K562 (cell line): ENCODE measurements around the gene HOXB5. TPM values are rescaled to one million over a fixed set of nuclear protein-coding genes. Genes with fewer than 3 reads are reported as not detected.

Experiments
- ARID1B ChIP-seq: fragments of 450-650 bp; IDR thresholded peaks from 2 replicates; pipeline ENCODE4 v1.6.1; 2016; ENCODE audit warnings: antibody characterized with exemption, mild to moderate bottlenecking, inconsistent platforms
- CBFA2T2 ChIP-seq: fragments of 450-650 bp; conservative IDR thresholded peaks from 2 replicates; pipeline ENCODE4 v1.6.1; 2017; ENCODE audit warnings: mild to moderate bottlenecking
- CBX8 ChIP-seq: fragments of 200-600 bp; sonication (generic); IDR thresholded peaks from 2 replicates; pipeline ENCODE4 v1.6.1; 2012; ENCODE audit warnings: borderline replicate concordance, mixed run types, low read depth, mild to moderate bottlenecking, moderate library complexity, mixed read lengths, low read length, control low read depth, inconsistent platforms; ENCODE audit not compliant: poor library complexity, severe bottlenecking; ENCODE audit errors: extremely low read depth
- E2F5 ChIP-seq: sonication (generic); formaldehyde crosslinking; IDR thresholded peaks from 2 replicates; pipeline ENCODE4 v1.8.0; 2022; ENCODE audit warnings: mild to moderate bottlenecking, missing genetic modification reagents
- ELF2 ChIP-seq: fragments of 250-450 bp; sonication (Bioruptor Pico); IDR thresholded peaks from 2 replicates; pipeline ENCODE4 v1.5.0; 2021; ENCODE audit warnings: mild to moderate bottlenecking
- ETV1 ChIP-seq: fragments of 450-650 bp; conservative IDR thresholded peaks from 2 replicates; pipeline ENCODE4 v1.6.1; 2016; ENCODE audit warnings: missing genetic modification characterization, control low read depth, low read depth, missing compliant biosample characterization
- GATA2 ChIP-seq: sonication (generic); formaldehyde crosslinking; IDR thresholded peaks from 2 replicates; pipeline ENCODE4 v1.4.0; 2020; ENCODE audit warnings: mild to moderate bottlenecking, missing genetic modification reagents
- GATAD2B ChIP-seq: fragments of 450-650 bp; IDR thresholded peaks from 2 replicates; pipeline ENCODE4 v1.6.1; 2017; ENCODE audit warnings: mild to moderate bottlenecking, borderline replicate concordance
- HNRNPH1 ChIP-seq: fragments of 200-400 bp; formaldehyde crosslinking; optimal IDR thresholded peaks from 2 replicates; pipeline ENCODE3; 2017; ENCODE audit warnings: low read depth, mild to moderate bottlenecking, low read length, moderate library complexity
- ILF3 ChIP-seq: fragments of 450-650 bp; IDR thresholded peaks from 2 replicates; pipeline ENCODE4 v1.6.1; 2018; ENCODE audit warnings: antibody characterized with exemption, mild to moderate bottlenecking, moderate library complexity, borderline replicate concordance
- PBX2 ChIP-seq, 2 experiments: IDR thresholded peaks in 1 of 2; conservative IDR thresholded peaks in 1 of 2; 2 replicates each; pipeline ENCODE4 v1.6.1; 2016; ENCODE audit warnings: low read depth in 2 of 2, mild to moderate bottlenecking in 1 of 2, missing compliant biosample characterization in 1 of 2, missing genetic modification characterization in 1 of 2, moderate library complexity in 1 of 2
- PHB2 ChIP-seq: fragments of 450-650 bp; IDR thresholded peaks from 2 replicates; pipeline ENCODE4 v1.6.1; 2017; ENCODE audit warnings: low read depth
- SIN3B ChIP-seq: fragments of 450-650 bp; IDR thresholded peaks from 2 replicates; pipeline ENCODE4 v1.6.1; 2017; ENCODE audit warnings: low read depth, mild to moderate bottlenecking, moderate library complexity
- SMARCB1 ChIP-seq: IDR thresholded peaks from 2 replicates; pipeline ENCODE4 v1.6.1; 2011; ENCODE audit warnings: improper control_type of control experiment, low read depth; ENCODE audit not compliant: insufficient read length
- SUPT5H ChIP-seq: fragments of 450-650 bp; IDR thresholded peaks from 2 replicates; pipeline ENCODE4 v1.6.1; 2016
- TAF15 ChIP-seq: fragments of 200-400 bp; formaldehyde crosslinking; IDR thresholded peaks from 2 replicates; pipeline ENCODE4 v1.6.1; 2017; ENCODE audit warnings: mild to moderate bottlenecking, low read depth, low read length, moderate library complexity
- TRIM24 ChIP-seq, 2 experiments: fragments of 450-650 bp; IDR thresholded peaks; 2 replicates each; pipeline ENCODE4 v1.6.1; 2016
- TRIM28 ChIP-seq: fragments of 450-650 bp; IDR thresholded peaks from 2 replicates; pipeline ENCODE4 v1.6.1; 2017
- ZNF217 ChIP-seq: sonication (generic); formaldehyde crosslinking; IDR thresholded peaks from 2 replicates; pipeline ENCODE4 v1.8.0; 2022; ENCODE audit warnings: mild to moderate bottlenecking, missing genetic modification reagents
- ZNF431 ChIP-seq: sonication (generic); formaldehyde crosslinking; IDR thresholded peaks from 2 replicates; pipeline ENCODE4 v1.8.0; 2022; ENCODE audit warnings: mild to moderate bottlenecking, missing genetic modification reagents
- polyA plus RNA-seq, 8 experiments: library from polyadenylated mRNA; depleted of rRNA in 4 of 8; stranded (reverse) in 5 of 8; unstranded in 3 of 8; fragments of >200 nt; fragmentation: Nextera tagmentation in 2 of 8; fragmentation: Illumina TruSeq in 1 of 8; extraction: Ambion mirVana in 2 of 8; extraction: Trizol in 1 of 8; gene quantifications; 2 replicates each; pipeline versions ENCODE4 v1.2.1 to v1.2.3, GENCODE V29; 2011 to 2014; ENCODE audit warnings: inconsistent platforms in 1 of 8, missing spikeins in 1 of 8
- total RNA-seq, 7 experiments: library from RNA; depleted of rRNA in 6 of 7; stranded (reverse); fragments of >200 nt in 6 of 7; fragmentation: Illumina TruSeq in 2 of 7; extraction: Trizol in 2 of 7; gene quantifications; 2 replicates each; pipeline versions ENCODE4 v1.2.1 to v1.2.3, GENCODE V29; 2011 to 2021; ENCODE audit warnings: low replicate concordance in 1 of 7
- TF ChIP-seq, protein P1 (sequence below): fragments of 250-450 bp; sonication (Bioruptor Pico); IDR thresholded peaks from 2 replicates; pipeline ENCODE4 v1.6.1; 2021; ENCODE audit warnings: mild to moderate bottlenecking
- TF ChIP-seq, protein P2 (sequence below): sonication (generic); formaldehyde crosslinking; IDR thresholded peaks from 2 replicates; pipeline ENCODE4 v1.9.0; 2022; ENCODE audit warnings: mild to moderate bottlenecking, missing genetic modification reagents
- TF ChIP-seq, protein P3 (sequence below): fragments of 450-650 bp; formaldehyde crosslinking; IDR thresholded peaks from 2 replicates; pipeline ENCODE4 v1.4.0; 2020; ENCODE audit warnings: mild to moderate bottlenecking, mixed read lengths

Gene HOXB5
- total and polyA plus RNA-seq, 9 of the 15 experiments (the other 6 are each of a cell fraction or from before 2014, with no cell fraction given) = 0.24 to 2.7 (median 0.65) TPM

DNA sequence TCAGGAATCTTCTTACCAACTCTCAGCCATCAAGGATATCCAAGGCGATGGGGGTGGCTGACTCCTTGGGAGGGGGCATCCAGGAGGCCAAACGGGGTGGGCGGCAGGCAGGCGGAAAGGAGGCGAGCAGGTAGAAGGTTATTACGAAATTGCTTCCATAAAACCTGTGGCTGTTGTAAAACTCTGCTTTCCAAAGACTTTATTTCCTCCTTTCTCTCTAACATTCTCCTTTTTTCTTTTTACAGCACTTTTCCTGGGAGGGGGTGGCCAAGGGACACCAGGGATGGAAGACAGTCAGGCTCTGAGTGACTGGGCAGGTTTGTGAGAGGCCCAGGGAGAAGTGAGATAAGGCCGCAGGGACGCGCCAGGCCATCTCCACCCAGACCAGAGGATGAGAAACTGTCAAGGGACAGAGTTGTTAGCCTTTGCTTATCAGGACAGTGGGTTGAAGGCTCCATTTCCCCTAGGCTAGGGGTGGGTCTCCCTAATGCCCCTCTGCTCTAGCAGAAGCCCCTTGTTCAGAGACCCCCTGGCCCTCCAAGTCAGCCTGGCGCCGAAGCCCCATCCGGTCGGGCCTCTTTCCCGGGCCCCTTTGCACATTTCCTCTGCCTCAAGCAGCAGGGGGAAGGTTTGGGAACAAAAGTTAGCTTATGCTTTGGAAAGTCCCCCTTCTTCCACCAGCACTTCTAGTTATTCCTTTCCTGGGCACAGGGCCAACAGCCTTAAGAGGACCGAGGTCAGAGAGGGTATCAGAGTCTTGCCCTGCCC lies 37.5 kb upstream of the HOXB5 start (continued):
- no peak for TF ChIP-seq TAF15
- TF ChIP-seq PHB2 = no peak
- no peak for TF ChIP-seq GATAD2B
- TF ChIP-seq ZNF431 (CRISPR knock-in tag) = no peak
- TF ChIP-seq ELF2 (CRISPR knock-in tag) = no peak
- TF ChIP-seq ILF3 = no peak
- no peak for TF ChIP-seq ZNF217
- peak; percentile 39; the same call in 1 of the 2 replicates for TF ChIP-seq ETV1 (tag)
- no peak for TF ChIP-seq PBX2 (CRISPR knock-in tag; IDR thresholded peaks at IDR 0.05; ENCODE audit: low read depth)
- TF ChIP-seq PBX2 (tag; conservative IDR thresholded peaks at IDR 0.05; ENCODE audit: low read depth) = peak; percentile 69
- peak; percentile 35 for TF ChIP-seq SMARCB1
- no peak for TF ChIP-seq SIN3B
- TF ChIP-seq ARID1B = peak; percentile 90
- TF ChIP-seq, protein P1, sequence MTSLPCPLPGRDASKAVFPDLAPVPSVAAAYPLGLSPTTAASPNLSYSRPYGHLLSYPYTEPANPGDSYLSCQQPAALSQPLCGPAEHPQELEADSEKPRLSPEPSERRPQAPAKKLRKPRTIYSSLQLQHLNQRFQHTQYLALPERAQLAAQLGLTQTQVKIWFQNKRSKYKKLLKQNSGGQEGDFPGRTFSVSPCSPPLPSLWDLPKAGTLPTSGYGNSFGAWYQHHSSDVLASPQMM (CRISPR knock-in tag) = no peak
- peak; percentile 65 for TF ChIP-seq CBFA2T2
- no peak for TF ChIP-seq HNRNPH1
- peak; percentile 10 to 24; a peak in 1 of 4 replicates for TF ChIP-seq TRIM24 (IDR thresholded peaks at IDR 0.05)
- TF ChIP-seq GATA2 (CRISPR knock-in tag) = peak; percentile 77; the same call in 1 of the 2 replicates
- no peak for TF ChIP-seq TRIM28
- peak; percentile 56 for TF ChIP-seq SUPT5H
- TF ChIP-seq, protein P2, sequence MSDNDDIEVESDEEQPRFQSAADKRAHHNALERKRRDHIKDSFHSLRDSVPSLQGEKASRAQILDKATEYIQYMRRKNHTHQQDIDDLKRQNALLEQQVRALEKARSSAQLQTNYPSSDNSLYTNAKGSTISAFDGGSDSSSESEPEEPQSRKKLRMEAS (CRISPR knock-in tag) = peak; percentile 27; the same call in 1 of the 2 replicates
- no peak for TF ChIP-seq CBX8
- TF ChIP-seq, protein P3, sequence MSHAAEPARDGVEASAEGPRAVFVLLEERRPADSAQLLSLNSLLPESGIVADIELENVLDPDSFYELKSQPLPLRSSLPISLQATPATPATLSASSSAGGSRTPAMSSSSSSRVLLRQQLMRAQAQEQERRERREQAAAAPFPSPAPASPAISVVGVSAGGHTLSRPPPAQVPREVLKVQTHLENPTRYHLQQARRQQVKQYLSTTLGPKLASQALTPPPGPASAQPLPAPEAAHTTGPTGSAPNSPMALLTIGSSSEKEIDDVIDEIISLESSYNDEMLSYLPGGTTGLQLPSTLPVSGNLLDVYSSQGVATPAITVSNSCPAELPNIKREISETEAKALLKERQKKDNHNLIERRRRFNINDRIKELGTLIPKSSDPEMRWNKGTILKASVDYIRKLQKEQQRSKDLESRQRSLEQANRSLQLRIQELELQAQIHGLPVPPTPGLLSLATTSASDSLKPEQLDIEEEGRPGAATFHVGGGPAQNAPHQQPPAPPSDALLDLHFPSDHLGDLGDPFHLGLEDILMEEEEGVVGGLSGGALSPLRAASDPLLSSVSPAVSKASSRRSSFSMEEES (CRISPR knock-in tag) = no peak
- TF ChIP-seq E2F5 (CRISPR knock-in tag) = no peak
